Transverse colon (tissue), 4 donors: ENCODE measurements around the gene SLC12A7. TPM values are rescaled to one million over a fixed set of nuclear protein-coding genes. Genes with fewer than 3 reads are reported as not detected.

Source experiments
- DNase-seq: peaks from one replicate; pipeline ENCODE4 v3.0.0-alpha.2; 2019
- H3K27ac ChIP-seq, 4 donors: fragments of 200-600 bp; sonication (generic); 2 replicates each; pipeline ENCODE4 v1.5.1; 2016 to 2018; ENCODE audit warnings: inconsistent platforms in 4 of 4
- H3K27me3 ChIP-seq: fragments of 200-600 bp; sonication (generic); 2 replicates; pipeline ENCODE4 v1.5.1; 2017; ENCODE audit warnings: inconsistent platforms
- H3K36me3 ChIP-seq, 4 donors: fragments of 200-600 bp; sonication (generic); 2 replicates each; pipeline ENCODE4 v1.5.1; 2017 to 2019; ENCODE audit warnings: inconsistent platforms in 4 of 4
- H3K4me1 ChIP-seq, 4 donors: fragments of 200-600 bp; sonication (generic); 2 replicates each; pipeline ENCODE4 v1.5.1; 2017 to 2020; ENCODE audit warnings: inconsistent platforms in 4 of 4
- H3K4me3 ChIP-seq, 4 donors: fragments of 200-600 bp; sonication (generic); 1 replicate in 1 of 4; 2 replicates in 3 of 4; pipeline versions ENCODE4 v1.5.1 to v1.6.1; 2017 to 2019; ENCODE audit warnings: inconsistent platforms in 4 of 4
- H3K9me3 ChIP-seq, 2 donors: fragments of 200-600 bp; sonication (generic); 2 replicates each; pipeline ENCODE4 v1.5.1; 2017 to 2019; ENCODE audit warnings: inconsistent platforms in 2 of 2
- CTCF ChIP-seq, 5 experiments: fragments of 200-600 bp in 3 of 5; fragments of 450-650 bp in 2 of 5; sonication (generic) in 3 of 5; IDR thresholded peaks; 1 replicate in 2 of 5; 2 replicates in 3 of 5; pipeline ENCODE4 v1.5.1; 2016 to 2017; ENCODE audit warnings: antibody characterized with exemption in 5 of 5, inconsistent platforms in 3 of 5, mild to moderate bottlenecking in 2 of 5, moderate library complexity in 1 of 5
- EP300 ChIP-seq: sonication (generic); formaldehyde crosslinking; IDR thresholded peaks from one replicate; pipeline ENCODE4 v1.6.1; 2017; ENCODE audit warnings: antibody characterized with exemption, low read depth
- POLR2A ChIP-seq: fragments of 450-650 bp; IDR thresholded peaks from one replicate; pipeline ENCODE4 v1.6.1; 2016; ENCODE audit warnings: antibody characterized with exemption, mild to moderate bottlenecking, moderate library complexity
- POLR2AphosphoS5 ChIP-seq, 3 donors: sonication (generic); formaldehyde crosslinking; IDR thresholded peaks; one replicate each; pipeline ENCODE4 v1.6.1; 2016; ENCODE audit warnings: antibody characterized with exemption in 3 of 3
- WGBS, 2 donors: methylation state at CpG; one replicate each; pipeline ENCODE4 v1.1.5; 2018; ENCODE audit warnings: low coverage in 1 of 2; 5-methylcytosine and 5-hydroxymethylcytosine counted together
- in situ Hi-C, 4 donors: fragments of 200-750 bp; cut with MboI; loops; one replicate each; pipeline versions ENCODE4 v1.15.0 to v1.15.1; 2017; ENCODE audit warnings: low sequenced_read_pairs in 3 of 4, low pct_ligation_motif_present in 1 of 4, low pct_unique_long_range_greater_than_20kb in 1 of 4
- intact Hi-C: fragments of 100-400 bp; cut with DNase I; formaldehyde crosslinking; loops from one replicate; pipeline ENCODE4 v1.15.1; 2023; ENCODE audit warnings: low total_unique reads
- total RNA-seq, 4 donors: library from RNA; depleted of rRNA; stranded (reverse); fragments of >200 nt; gene quantifications; one replicate each; pipeline ENCODE4 v1.1.0, GENCODE V29; 2016

SLC12A7 gene
- total RNA-seq, 4 donors from 2014 or later = 60.7 to 144 (median 61.4) TPM

GRCh38 chr5:1116109-1116740 is 4.4 kb upstream of the SLC12A7 start:
- no peak overlapping the region for H3K27ac ChIP-seq
- TF ChIP-seq EP300 = no peak
- no peak for TF ChIP-seq POLR2AphosphoS5 (IDR thresholded peaks at IDR 0.05)
- TF ChIP-seq CTCF (IDR thresholded peaks at IDR 0.05) = no peak
- no peak for TF ChIP-seq POLR2A
- peaks cover 12 to 21% (median 18%) of the 10 kb centered on the region in 4 donors for H3K4me1 ChIP-seq
- H3K27me3 ChIP-seq = no peaks in the 10 kb centered on the region
- intact Hi-C loops = no loop called here
- H3K9me3 ChIP-seq = no peaks in the 10 kb centered on the region
- WGBS, 2 donors = 91 to 100% methylated on average over 3 to 19 of the region's 19 CpGs
- no peak overlapping the region for H3K4me3 ChIP-seq
- no peaks in the 10 kb centered on the region for H3K36me3 ChIP-seq
- in situ Hi-C loops = no loop called here
- no peak for DNase-seq

GRCh38 chr5:1115123-1115815 is 3.4 kb upstream of the SLC12A7 start:
- Histone ChIP-seq H3K36me3 (no peaks in the 10 kb centered on the region), H3K9me3 (no peaks in the 10 kb centered on the region), H3K4me3 (no peak overlapping the region), H3K27ac (no peak overlapping the region), H3K4me1 (peaks cover 12 to 28% (median 24%) of the 10 kb centered on the region in 4 donors), H3K27me3 (no peaks in the 10 kb centered on the region)
- TF ChIP-seq POLR2A = no peak
- TF ChIP-seq EP300 = no peak
- no peak for TF ChIP-seq CTCF (IDR thresholded peaks at IDR 0.05)
- TF ChIP-seq POLR2AphosphoS5 (IDR thresholded peaks at IDR 0.05) = no peak
- in situ Hi-C loops (no loop called here), intact Hi-C loops (no loop called here)
- 90% methylated on average over 19 of the region's 23 CpGs; no CpG with 5 or more reads in 1 of the 2 donors for WGBS, 2 donors
- no peak for DNase-seq

GRCh38 chr5:1113805-1114586 is 2.1 kb upstream of the SLC12A7 start:
- TF ChIP-seq EP300 = no peak
- TF ChIP-seq POLR2A = no peak
- TF ChIP-seq CTCF (IDR thresholded peaks at IDR 0.05) = no peak
- TF ChIP-seq POLR2AphosphoS5 (IDR thresholded peaks at IDR 0.05) = no peak
- H3K9me3 ChIP-seq = no peaks in the 10 kb centered on the region
- H3K4me1 ChIP-seq = peaks cover 7 to 30% (median 27%) of the 10 kb centered on the region in 4 donors
- H3K27me3 ChIP-seq = no peaks in the 10 kb centered on the region
- 83% methylated on average over 14 of the region's 19 CpGs; no CpG with 5 or more reads in 1 of the 2 donors for WGBS, 2 donors
- DNase-seq = no peak
- no peaks in the 10 kb centered on the region for H3K36me3 ChIP-seq
- in situ Hi-C loops (no loop called here), intact Hi-C loops (no loop called here)
- no peak overlapping the region for H3K27ac ChIP-seq
- no peak overlapping the region for H3K4me3 ChIP-seq

- in situ Hi-C loops = no loop called here
- Histone ChIP-seq H3K27ac (no peak overlapping the region), H3K4me1 (peaks cover under 1 to 29% (median 27%) of the 10 kb centered on the region in 4 donors), H3K4me3 (no peak overlapping the region), H3K27me3 (no peaks in the 10 kb centered on the region), H3K36me3 (no peaks in the 10 kb centered on the region), H3K9me3 (no peaks in the 10 kb centered on the region)
- intact Hi-C loops = no loop called here
- 53% methylated on average over 5 of the region's 5 CpGs; no CpG with 5 or more reads in 1 of the 2 donors for WGBS, 2 donors
- TF ChIP-seq CTCF (IDR thresholded peaks at IDR 0.05) = no peak
- no peak for DNase-seq
These were observed 1.4 kb upstream of the SLC12A7 start for GRCh38 chr5:1113332-1113690.
